Nephron (organoid): ENCODE results near the gene MTA1.

Experiments
- H3K27ac Mint-ChIP-seq, 3 experiments: 2 replicates each; pipeline ENCODE4 v1.8.0; 2020; ENCODE audit warnings: mixed read lengths in 3 of 3, mild to moderate bottlenecking in 2 of 3, moderate library complexity in 1 of 3
- H3K27me3 Mint-ChIP-seq: 2 replicates; pipeline ENCODE4 v1.8.0; 2021; ENCODE audit warnings: low read depth, mild to moderate bottlenecking, moderate library complexity, mixed read lengths
- H3K36me3 Mint-ChIP-seq: 2 replicates; pipeline ENCODE4 v1.8.0; 2020; ENCODE audit warnings: low read depth, mixed read lengths
- H3K4me1 Mint-ChIP-seq: 2 replicates; pipeline ENCODE4 v1.8.0; 2020; ENCODE audit warnings: mixed read lengths
- H3K4me3 Mint-ChIP-seq, 3 experiments: 2 replicates each; pipeline ENCODE4 v1.8.0; 2020; ENCODE audit warnings: mild to moderate bottlenecking in 3 of 3, mixed read lengths in 3 of 3, moderate library complexity in 2 of 3
- H3K9me3 Mint-ChIP-seq: 2 replicates; pipeline ENCODE4 v1.8.0; 2020; ENCODE audit warnings: mixed read lengths
- TF ChIP-seq, protein P1 (sequence below), 3 experiments: fragments of 200-600 bp; sonication (generic); IDR thresholded peaks; one replicate each; pipeline ENCODE4 v1.5.0; 2021; ENCODE audit warnings: antibody characterized with exemption in 3 of 3; ENCODE audit not compliant: unreplicated experiment in 3 of 3

The MTA1 gene

DNA sequence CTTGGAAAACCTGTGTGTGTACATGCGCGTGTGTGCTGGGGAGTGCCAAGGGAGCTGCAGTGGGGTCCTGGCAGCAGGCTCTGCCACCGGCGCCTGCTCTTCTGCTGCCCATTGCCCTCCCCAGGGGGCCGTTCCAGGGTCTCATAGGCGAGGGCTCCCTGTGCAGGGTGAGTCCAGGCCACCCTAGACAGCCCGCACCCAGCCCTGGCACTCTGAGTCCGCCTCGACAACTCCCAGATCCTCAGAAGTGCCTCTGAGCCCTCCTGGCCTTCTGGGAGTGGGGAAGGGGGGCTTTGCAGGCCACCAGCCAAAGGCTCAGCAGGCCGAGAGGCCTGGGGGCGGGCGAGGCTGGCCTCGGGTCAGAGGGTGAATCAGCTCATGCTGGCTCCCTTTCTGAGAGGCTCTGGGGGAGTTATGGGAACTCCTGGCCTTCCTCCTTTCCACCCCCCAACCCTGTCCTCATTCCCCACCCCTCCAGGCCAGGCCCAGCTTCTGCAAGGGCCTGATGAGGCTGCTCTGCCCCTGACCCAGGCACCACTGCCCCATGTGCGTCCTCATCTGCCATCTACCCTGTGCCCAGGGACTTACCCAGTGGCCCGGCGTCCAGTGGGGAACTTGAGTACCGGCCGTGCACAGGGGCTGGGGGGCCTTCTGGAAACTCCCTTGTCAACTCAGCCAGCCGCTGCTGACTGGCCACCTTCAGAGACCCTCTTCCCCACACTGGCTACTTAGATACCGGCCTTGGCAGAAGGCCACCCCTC lies 69.3 kb downstream of the MTA1 start:
- Mint-ChIP-seq H3K4me3 (peak overlapping the region; percentile 82 to 88 (median 83)), H3K36me3 (no peaks in the 10 kb centered on the region), H3K4me1 (peaks cover 13% of the 10 kb centered on the region), H3K27ac (peak overlapping the region; percentile 86 to 89 (median 88)), H3K9me3 (no peaks in the 10 kb centered on the region), H3K27me3 (peaks cover 41% of the 10 kb centered on the region)
- TF ChIP-seq, protein P1, sequence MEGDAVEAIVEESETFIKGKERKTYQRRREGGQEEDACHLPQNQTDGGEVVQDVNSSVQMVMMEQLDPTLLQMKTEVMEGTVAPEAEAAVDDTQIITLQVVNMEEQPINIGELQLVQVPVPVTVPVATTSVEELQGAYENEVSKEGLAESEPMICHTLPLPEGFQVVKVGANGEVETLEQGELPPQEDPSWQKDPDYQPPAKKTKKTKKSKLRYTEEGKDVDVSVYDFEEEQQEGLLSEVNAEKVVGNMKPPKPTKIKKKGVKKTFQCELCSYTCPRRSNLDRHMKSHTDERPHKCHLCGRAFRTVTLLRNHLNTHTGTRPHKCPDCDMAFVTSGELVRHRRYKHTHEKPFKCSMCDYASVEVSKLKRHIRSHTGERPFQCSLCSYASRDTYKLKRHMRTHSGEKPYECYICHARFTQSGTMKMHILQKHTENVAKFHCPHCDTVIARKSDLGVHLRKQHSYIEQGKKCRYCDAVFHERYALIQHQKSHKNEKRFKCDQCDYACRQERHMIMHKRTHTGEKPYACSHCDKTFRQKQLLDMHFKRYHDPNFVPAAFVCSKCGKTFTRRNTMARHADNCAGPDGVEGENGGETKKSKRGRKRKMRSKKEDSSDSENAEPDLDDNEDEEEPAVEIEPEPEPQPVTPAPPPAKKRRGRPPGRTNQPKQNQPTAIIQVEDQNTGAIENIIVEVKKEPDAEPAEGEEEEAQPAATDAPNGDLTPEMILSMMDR (IDR thresholded peaks at IDR 0.05; ENCODE audit: unreplicated experiment in 3 of 3), result no peak

DNA sequence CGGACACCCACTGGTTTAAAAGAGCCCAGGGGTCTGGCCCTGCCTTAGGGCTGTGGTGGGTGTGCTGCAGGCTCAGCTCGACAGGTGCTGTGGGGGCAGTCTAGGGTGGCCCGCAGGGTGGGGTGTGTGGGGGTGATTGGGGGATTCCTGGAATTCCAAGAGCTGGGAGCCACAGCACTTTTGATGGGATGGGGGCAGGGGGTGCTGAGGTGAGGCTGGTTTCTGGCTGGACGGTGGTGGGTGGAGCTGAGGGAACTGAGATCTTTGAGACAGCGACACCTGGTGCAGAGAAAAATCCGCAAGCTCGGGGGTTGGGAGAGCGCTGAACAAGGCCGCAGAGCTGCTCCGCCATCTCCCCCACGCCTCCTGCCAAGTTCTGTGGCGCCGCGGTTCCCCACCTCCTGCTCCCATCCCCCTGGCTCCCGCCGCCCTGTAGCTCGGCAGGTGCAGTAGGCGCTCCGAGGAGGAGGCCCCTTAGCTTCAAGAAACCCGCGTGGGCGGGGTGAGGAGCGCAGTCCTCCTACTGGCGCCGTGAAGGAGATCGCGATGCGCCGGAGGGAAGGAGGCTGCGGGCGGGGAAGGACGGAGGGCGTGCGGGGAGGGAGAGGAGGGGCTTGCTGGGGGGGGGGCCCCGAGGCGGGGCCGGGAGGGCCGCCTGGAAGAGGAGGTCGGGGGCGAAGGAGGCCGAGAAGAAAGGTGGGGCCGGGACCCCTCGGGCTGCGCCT lies 70.1 kb downstream of the MTA1 start:
- H3K4me3 Mint-ChIP-seq, result peak overlapping the region; percentile 82 to 88 (median 83)
- H3K9me3 Mint-ChIP-seq, result no peaks in the 10 kb centered on the region
- TF ChIP-seq, protein P1 (IDR thresholded peaks at IDR 0.05; ENCODE audit: unreplicated experiment in 3 of 3), result peak; percentile 50 to 69 (median 65)
- H3K4me1 Mint-ChIP-seq, result peaks cover 7% of the 10 kb centered on the region
- H3K27ac Mint-ChIP-seq, result peak overlapping the region; percentile 86 to 89 (median 88)
- peaks cover 35% of the 10 kb centered on the region for H3K27me3 Mint-ChIP-seq
- no peaks in the 10 kb centered on the region for H3K36me3 Mint-ChIP-seq

DNA sequence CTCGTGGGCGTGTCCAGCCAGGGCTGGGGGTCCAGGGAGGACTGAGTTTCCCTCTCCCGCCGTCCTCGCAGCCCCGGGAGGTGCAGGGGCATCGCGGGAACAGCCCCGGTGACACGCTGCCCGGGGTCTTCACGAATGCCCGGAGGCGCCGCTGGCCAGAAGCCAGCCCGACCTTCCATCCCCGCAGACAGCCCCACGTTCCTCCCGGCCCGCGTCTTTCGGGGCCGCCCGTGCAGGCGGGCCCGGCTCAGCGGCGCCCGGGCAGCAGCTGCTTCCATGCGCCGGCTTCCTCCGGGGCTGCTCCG lies 70.6 kb downstream of the MTA1 start:
- no peak overlapping the region for H3K27ac Mint-ChIP-seq
- no peaks in the 10 kb centered on the region for H3K36me3 Mint-ChIP-seq
- peak overlapping the region in 2 of 3 experiments; percentile 82 to 83 for H3K4me3 Mint-ChIP-seq
- TF ChIP-seq, protein P1 (IDR thresholded peaks at IDR 0.05; ENCODE audit: unreplicated experiment in 3 of 3), result no peak
- peaks cover 32% of the 10 kb centered on the region for H3K27me3 Mint-ChIP-seq
- H3K9me3 Mint-ChIP-seq, result no peaks in the 10 kb centered on the region
- peaks cover 6% of the 10 kb centered on the region for H3K4me1 Mint-ChIP-seq

DNA sequence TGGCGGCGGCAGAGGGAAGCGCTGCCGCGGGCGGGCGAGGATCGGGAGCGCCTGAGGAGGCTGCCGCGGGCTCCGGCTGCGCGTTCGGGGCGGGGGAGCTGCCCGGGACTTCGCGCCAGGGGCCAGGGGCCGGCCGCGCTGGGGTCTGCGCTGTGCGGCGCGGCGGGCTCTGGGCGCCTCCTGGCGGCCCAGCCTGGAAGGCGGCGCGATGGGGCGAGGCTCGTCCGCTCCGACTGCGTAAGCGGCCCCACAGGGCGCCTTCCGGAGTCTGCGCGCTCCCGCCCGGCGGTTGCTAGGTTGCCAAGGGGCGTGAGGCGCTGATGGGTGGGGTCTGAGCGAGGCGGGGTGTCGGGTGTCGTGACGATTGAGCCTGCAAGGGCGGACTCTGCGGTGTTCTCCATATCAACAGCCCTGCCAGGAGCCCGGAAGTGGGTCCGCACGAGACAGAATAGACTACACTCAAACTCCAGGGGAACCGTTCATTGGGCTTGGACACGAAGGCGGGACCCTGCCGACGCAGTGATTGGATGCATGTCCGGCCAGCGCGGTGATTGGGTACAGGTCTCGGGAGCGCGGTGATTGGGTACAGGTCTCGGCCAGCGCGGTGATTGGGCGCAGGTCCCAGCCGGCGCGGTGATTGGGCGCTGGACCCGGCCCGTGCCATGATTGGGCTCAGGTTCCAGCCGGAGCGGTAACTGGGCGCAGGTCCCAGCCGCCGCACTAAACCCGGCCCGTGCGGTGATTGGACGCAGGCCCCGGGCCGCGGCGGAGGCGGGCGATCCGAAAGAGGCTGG lies 71.1 kb downstream of the MTA1 start, which contains the start of gene TEDC1:
TSS of gene TEDC1 (plus strand) at position 675 of the 794 bp plus-strand sequence. CDS start 130 bp downstream, outside the sequence.
- peaks cover 27% of the 10 kb centered on the region for H3K27me3 Mint-ChIP-seq
- no peaks in the 10 kb centered on the region for H3K36me3 Mint-ChIP-seq
- peak within 1 kb of the TSS; percentile 86 to 93 (median 87) for H3K4me3 Mint-ChIP-seq
- H3K4me1 Mint-ChIP-seq, result peaks cover 6% of the 10 kb centered on the region
- peak within 1 kb of the TSS; percentile 2 to 74 (median 59) for H3K27ac Mint-ChIP-seq
- TF ChIP-seq, protein P1 (IDR thresholded peaks at IDR 0.05; ENCODE audit: unreplicated experiment in 3 of 3), result peak; percentile 76 to 90 (median 83)
- no peaks in the 10 kb centered on the region for H3K9me3 Mint-ChIP-seq

DNA sequence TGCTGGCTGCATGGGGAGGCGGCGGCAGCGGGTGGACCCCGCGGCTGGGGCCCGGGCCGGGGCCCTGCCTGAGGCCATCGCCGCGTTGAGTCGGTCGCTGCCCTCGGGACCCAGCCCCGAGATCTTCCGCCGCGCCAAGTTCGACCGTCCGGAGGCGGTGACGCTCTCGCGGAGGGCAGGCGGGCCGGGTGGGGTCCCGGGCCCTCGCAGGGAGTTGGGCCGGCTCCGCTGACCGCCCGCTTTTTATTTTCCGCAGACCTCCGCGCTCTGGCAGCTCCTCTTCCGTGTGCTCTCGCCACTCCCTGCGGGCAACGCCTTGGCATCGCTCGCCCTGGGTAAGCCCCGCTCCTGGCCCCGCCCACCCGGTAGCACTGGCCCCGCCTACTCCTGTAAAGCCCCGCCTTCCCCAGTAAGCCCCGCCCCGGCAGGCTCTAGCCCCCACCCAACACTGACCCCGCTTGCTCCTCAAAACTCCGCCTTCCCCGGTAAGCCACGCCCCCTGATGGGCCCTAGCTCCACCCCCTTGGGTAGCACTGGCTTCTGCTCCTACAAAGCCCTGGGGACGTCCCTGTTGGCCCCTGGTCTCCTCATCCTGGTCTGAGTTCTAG lies 71.8 kb downstream of the MTA1 start:
- peaks cover 22% of the 10 kb centered on the region for H3K27me3 Mint-ChIP-seq
- peaks cover 6% of the 10 kb centered on the region for H3K4me1 Mint-ChIP-seq
- H3K36me3 Mint-ChIP-seq, result no peaks in the 10 kb centered on the region
- TF ChIP-seq, protein P1 (IDR thresholded peaks at IDR 0.05; ENCODE audit: unreplicated experiment in 3 of 3), result no peak
- no peaks in the 10 kb centered on the region for H3K9me3 Mint-ChIP-seq
- H3K27ac Mint-ChIP-seq, result peak overlapping the region in 1 of 3 experiments; percentile 74
- peak overlapping the region; percentile 86 to 93 (median 87) for H3K4me3 Mint-ChIP-seq
